Stomach (tissue), 9 donors: ENCODE data around the gene EEF1AKMT1. TPM values are rescaled to one million over a fixed set of nuclear protein-coding genes. Genes with fewer than 3 reads are reported as not detected.
A peak's percentile ranks its signal among the peaks of the same experiment; 100 is the strongest.

Experiments used
- DNase-seq, 2 donors: peaks; one replicate each; pipeline versions ENCODE4 v3.0.0 to v3.0.0-alpha.2; 2013 to 2019
- H3K27ac ChIP-seq, 5 donors: fragments of 200-600 bp in 4 of 5; sonication (generic) in 4 of 5; one replicate each; pipeline ENCODE4 v1.5.1; 2013 to 2019; ENCODE audit warnings: mild to moderate bottlenecking in 1 of 5, moderate library complexity in 1 of 5
- H3K27me3 ChIP-seq, 3 donors: fragments of 200-600 bp; sonication (generic); one replicate each; pipeline ENCODE4 v1.5.1; 2017 to 2019; ENCODE audit warnings: mixed run types in 1 of 3
- H3K36me3 ChIP-seq, 4 donors: fragments of 200-600 bp; sonication (generic); 1 replicate in 3 of 4; 2 replicates in 1 of 4; pipeline ENCODE4 v1.5.1; 2016 to 2019
- H3K4me1 ChIP-seq, 4 donors: fragments of 200-600 bp; sonication (generic); one replicate each; pipeline ENCODE4 v1.5.1; 2016 to 2019
- H3K4me3 ChIP-seq, 4 donors: fragments of 200-600 bp; sonication (generic) in 3 of 4; one replicate each; pipeline ENCODE4 v1.5.1; 2016 to 2019; ENCODE audit warnings: mild to moderate bottlenecking in 1 of 4
- H3K9me3 ChIP-seq, 4 donors: fragments of 200-600 bp; sonication (generic); one replicate each; pipeline ENCODE4 v1.5.1; 2016 to 2019
- EP300 ChIP-seq: sonication (generic); formaldehyde crosslinking; IDR thresholded peaks from one replicate; pipeline ENCODE4 v1.6.1; 2017; ENCODE audit warnings: antibody characterized with exemption
- POLR2A ChIP-seq, 4 donors: fragments of 450-650 bp; IDR thresholded peaks; one replicate each; pipeline ENCODE4 v1.6.1; 2016; ENCODE audit warnings: antibody characterized with exemption in 4 of 4, control low read depth in 2 of 4, mild to moderate bottlenecking in 1 of 4, moderate library complexity in 1 of 4
- POLR2AphosphoS5 ChIP-seq, 3 donors: sonication (generic); formaldehyde crosslinking; IDR thresholded peaks; one replicate each; pipeline ENCODE4 v1.6.1; 2016; ENCODE audit warnings: antibody characterized with exemption in 3 of 3
- WGBS, 5 donors: extraction: QIAGEN DNeasy Blood & Tissue Kit in 3 of 5; methylation state at CpG; one replicate each; pipeline versions ENCODE4 v1.1.5 to v1.1.7; 2013 to 2018; 5-methylcytosine and 5-hydroxymethylcytosine counted together
- intact Hi-C: fragments of 100-400 bp; cut with DNase I; formaldehyde crosslinking; loops from one replicate; pipeline ENCODE4 v1.15.1; 2023; ENCODE audit warnings: low total_unique reads
- polyA plus RNA-seq, 3 donors: library from polyadenylated mRNA; stranded (reverse); fragments of 200-250 nt; gene quantifications; one replicate each; pipeline ENCODE4 v1.2.3, GENCODE V29; 2013
- total RNA-seq, 5 donors: library from RNA; depleted of rRNA; stranded (reverse); fragments of >200 nt; gene quantifications; one replicate each; pipeline versions ENCODE4 v1.1.0 to v1.2.3, GENCODE V29; 2014 to 2016
- TF ChIP-seq, protein P1 (sequence below), 7 experiments: fragments of 450-650 bp in 4 of 7; fragments of 200-600 bp in 3 of 7; sonication (generic) in 3 of 7; IDR thresholded peaks; one replicate each; pipeline ENCODE4 v1.5.1; 2016 to 2019; ENCODE audit warnings: antibody characterized with exemption in 7 of 7, control low read depth in 2 of 7, mild to moderate bottlenecking in 1 of 7
- donor health status: healthy with polysubstance abuse.
- donor health status: Bipolar disorder and iron deficiency.
- donor health status: healthy.

The EEF1AKMT1 gene
- total and polyA plus RNA-seq, 8 donors = 3.1 to 14.1 (median 7.2) TPM; not detected in 1

DNA sequence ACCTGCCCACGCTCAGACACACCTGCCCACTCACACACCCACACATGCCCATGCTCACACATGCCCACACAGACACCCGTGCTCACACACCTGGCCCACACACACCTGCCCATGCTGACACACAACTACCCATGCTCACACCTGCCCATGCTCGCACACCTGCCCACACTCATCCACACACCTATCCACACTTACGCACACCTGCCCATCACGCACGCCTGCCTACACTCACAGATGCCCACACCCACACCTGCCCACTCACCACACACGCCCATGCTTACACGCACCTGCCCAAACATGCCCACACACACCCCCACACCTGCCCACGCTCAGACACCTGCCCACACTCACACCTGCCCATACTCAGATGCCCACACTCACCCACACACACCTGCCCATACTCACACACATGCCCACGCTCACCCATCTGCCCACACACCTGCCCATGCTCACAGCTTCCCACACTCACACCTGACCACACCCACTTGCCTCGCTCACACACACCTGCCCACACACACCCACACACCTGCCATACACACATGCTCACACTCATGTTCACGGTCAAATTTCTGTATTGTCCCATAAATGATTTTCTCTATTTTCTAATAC is 54.7 kb downstream of the EEF1AKMT1 start:
- Histone ChIP-seq H3K27ac (no peak overlapping the region), H3K27me3 (peaks cover 0 to 39% (median 19%) of the 10 kb centered on the region in 3 donors), H3K4me3 (no peak overlapping the region), H3K36me3 (no peaks in the 10 kb centered on the region), H3K4me1 (peaks cover 7 to 29% (median 18%) of the 10 kb centered on the region in 4 donors), H3K9me3 (no peaks in the 10 kb centered on the region)
- no peak for DNase-seq
- TF ChIP-seq POLR2A (IDR thresholded peaks at IDR 0.05) (no peak), EP300 (no peak), POLR2AphosphoS5 (IDR thresholded peaks at IDR 0.05) (no peak)
- TF ChIP-seq, protein P1, sequence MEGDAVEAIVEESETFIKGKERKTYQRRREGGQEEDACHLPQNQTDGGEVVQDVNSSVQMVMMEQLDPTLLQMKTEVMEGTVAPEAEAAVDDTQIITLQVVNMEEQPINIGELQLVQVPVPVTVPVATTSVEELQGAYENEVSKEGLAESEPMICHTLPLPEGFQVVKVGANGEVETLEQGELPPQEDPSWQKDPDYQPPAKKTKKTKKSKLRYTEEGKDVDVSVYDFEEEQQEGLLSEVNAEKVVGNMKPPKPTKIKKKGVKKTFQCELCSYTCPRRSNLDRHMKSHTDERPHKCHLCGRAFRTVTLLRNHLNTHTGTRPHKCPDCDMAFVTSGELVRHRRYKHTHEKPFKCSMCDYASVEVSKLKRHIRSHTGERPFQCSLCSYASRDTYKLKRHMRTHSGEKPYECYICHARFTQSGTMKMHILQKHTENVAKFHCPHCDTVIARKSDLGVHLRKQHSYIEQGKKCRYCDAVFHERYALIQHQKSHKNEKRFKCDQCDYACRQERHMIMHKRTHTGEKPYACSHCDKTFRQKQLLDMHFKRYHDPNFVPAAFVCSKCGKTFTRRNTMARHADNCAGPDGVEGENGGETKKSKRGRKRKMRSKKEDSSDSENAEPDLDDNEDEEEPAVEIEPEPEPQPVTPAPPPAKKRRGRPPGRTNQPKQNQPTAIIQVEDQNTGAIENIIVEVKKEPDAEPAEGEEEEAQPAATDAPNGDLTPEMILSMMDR (IDR thresholded peaks at IDR 0.05) = no peak
- intact Hi-C loops = loop anchor here (10.0 kb wide), 1 partner anchor 56 kb away; the partner anchor contains the start of gene EEF1AKMT1
- 87 to 92% (median 91%) methylated on average over 12 of the region's 12 CpGs for WGBS, 5 donors

GRCh38 chr13:20717581-20718542 is 55.9 kb downstream of the EEF1AKMT1 start:
- no peak overlapping the region for H3K4me3 ChIP-seq
- no peaks in the 10 kb centered on the region for H3K9me3 ChIP-seq
- H3K4me1 ChIP-seq = peaks cover 11 to 41% (median 26%) of the 10 kb centered on the region in 4 donors
- H3K27ac ChIP-seq = no peak overlapping the region
- DNase-seq = no peak
- intact Hi-C loops = loop anchor here (10.0 kb wide), 1 partner anchor 57 kb away; the partner anchor contains the start of gene EEF1AKMT1
- H3K27me3 ChIP-seq = peaks cover 0 to 45% (median 19%) of the 10 kb centered on the region in 3 donors
- TF ChIP-seq POLR2AphosphoS5 (IDR thresholded peaks at IDR 0.05) (no peak), EP300 (no peak), POLR2A (IDR thresholded peaks at IDR 0.05) (no peak)
- TF ChIP-seq, protein P1 (IDR thresholded peaks at IDR 0.05) = no peak
- no peaks in the 10 kb centered on the region for H3K36me3 ChIP-seq
- WGBS, 5 donors = 91 to 95% (median 94%) methylated on average over 44 of the region's 44 CpGs

DNA sequence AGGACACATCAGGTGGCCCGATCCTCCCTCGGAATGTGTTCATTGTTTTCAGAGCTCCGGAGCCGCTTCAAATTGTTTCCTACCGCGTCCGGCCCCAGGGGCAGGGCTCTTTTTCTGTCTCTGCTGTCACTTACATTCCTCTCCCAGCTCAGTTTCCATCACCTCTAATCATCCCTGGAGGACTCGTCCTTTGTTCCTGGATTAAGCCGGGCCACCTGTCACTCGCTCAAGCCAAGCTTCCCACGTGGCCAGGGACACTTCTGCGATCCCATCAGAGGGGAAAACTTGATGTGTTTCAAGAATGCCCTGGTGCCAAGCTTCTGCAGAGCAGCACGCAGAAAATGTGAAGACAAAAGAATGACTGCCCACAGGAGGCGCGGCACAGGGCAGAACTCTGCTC is 56.8 kb downstream of the EEF1AKMT1 start:
- Histone ChIP-seq H3K4me1 (peaks cover 15 to 43% (median 28%) of the 10 kb centered on the region in 4 donors), H3K4me3 (no peak overlapping the region), H3K27ac (no peak overlapping the region), H3K9me3 (no peaks in the 10 kb centered on the region), H3K27me3 (peaks cover 0 to 40% (median 17%) of the 10 kb centered on the region in 3 donors), H3K36me3 (no peaks in the 10 kb centered on the region)
- intact Hi-C loops = loop anchor here (10.0 kb wide), 1 partner anchor 58 kb away; the partner anchor contains the start of gene EEF1AKMT1
- WGBS, 5 donors = 58 to 74% (median 68%) methylated on average over 15 of the region's 15 CpGs
- no peak for TF ChIP-seq POLR2A (IDR thresholded peaks at IDR 0.05)
- no peak for TF ChIP-seq POLR2AphosphoS5 (IDR thresholded peaks at IDR 0.05)
- TF ChIP-seq, protein P1 (IDR thresholded peaks at IDR 0.05) = no peak
- no peak for TF ChIP-seq EP300
- DNase-seq = no peak

DNA sequence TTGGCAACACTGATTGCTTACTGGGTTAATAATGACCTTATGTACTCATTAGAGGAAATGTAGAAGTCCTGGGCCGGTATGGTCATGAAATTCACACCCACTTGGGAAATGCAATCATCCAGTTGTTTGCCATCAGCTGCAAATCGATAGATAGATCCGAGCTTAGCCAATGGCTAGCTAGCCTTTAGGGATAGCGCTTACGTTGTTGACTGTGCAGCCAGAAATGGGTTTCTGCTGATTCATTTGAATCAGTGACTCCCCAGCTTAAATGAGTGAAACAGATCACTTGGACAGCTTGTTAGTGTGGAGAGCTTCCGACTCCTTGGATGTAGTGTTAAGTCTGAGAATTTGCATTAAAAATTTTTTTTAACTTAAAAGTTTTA is 58.4 kb downstream of the EEF1AKMT1 start:
- peaks cover 0 to 24% (median under 1%) of the 10 kb centered on the region in 3 donors for H3K27me3 ChIP-seq
- peak overlapping the region in 1 of 5 donors; percentile 67 for H3K27ac ChIP-seq
- H3K4me3 ChIP-seq = no peak overlapping the region
- TF ChIP-seq, protein P1 (IDR thresholded peaks at IDR 0.05) = no peak
- no peak for TF ChIP-seq EP300
- no peak for TF ChIP-seq POLR2AphosphoS5 (IDR thresholded peaks at IDR 0.05)
- no peak for TF ChIP-seq POLR2A (IDR thresholded peaks at IDR 0.05)
- H3K9me3 ChIP-seq = no peaks in the 10 kb centered on the region
- peak in 1 of 2 donors; percentile 30 for DNase-seq
- no peaks in the 10 kb centered on the region for H3K36me3 ChIP-seq
- WGBS, 5 donors = 75 to 86% (median 80%) methylated on average over 6 of the region's 6 CpGs
- intact Hi-C loops = loop anchor here (10.0 kb wide), 1 partner anchor 59 kb away; the partner anchor contains the start of gene EEF1AKMT1
- H3K4me1 ChIP-seq = peaks cover 8 to 31% (median 20%) of the 10 kb centered on the region in 4 donors
